ENCODE results near the gene ZCCHC2. TPM values are rescaled to one million over a fixed set of nuclear protein-coding genes. Genes with fewer than 3 reads are reported as not detected.

ZCCHC2 gene
- total and polyA plus RNA-seq, 2 of the 4 experiments (the other 2 are of a cell fraction) = 3.2 to 3.6 TPM

DNA sequence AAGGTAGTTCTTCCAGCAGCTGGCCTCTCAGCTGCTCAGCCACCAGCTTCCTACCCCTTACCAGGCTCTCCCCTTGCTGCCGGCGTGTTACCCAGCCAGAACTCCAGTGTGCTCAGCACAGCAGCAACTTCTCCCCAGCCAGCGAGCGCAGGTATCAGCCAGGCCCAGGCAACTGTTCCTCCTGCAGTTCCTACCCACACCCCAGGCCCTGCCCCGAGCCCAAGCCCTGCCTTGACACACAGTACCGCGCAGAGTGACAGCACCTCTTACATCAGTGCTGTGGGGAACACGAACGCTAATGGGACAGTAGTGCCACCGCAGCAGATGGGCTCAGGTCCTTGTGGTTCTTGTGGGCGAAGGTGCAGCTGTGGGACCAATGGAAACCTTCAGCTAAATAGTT is 52.0 kb downstream of the ZCCHC2 start:
- ChIA-PET POLR2A (ENCODE audit: unreplicated experiment) (no interaction called here), CTCF (interaction anchor here (0.6 to 1.0 kb wide), 3 partner anchors 12 to 203 kb away, joined by 3 to 4 read pairs (median 3); no protein-coding TSS in a partner anchor)
- Histone ChIP-seq H3K4me1 (ENCODE audit: control insufficient read depth, insufficient read depth, low read length) (peaks cover 1% of the 10 kb centered on the region), H3K9me1 (ENCODE audit: insufficient read depth, low read length) (no peaks in the 10 kb centered on the region; the same call in 1 of the 2 replicates), H4K20me1 (ENCODE audit: insufficient read depth, low read length) (no peaks in the 10 kb centered on the region), H3K79me1 (ENCODE audit: low read depth in 1 of 2, low read length in 2 of 2) (peaks cover 0 to 6% of the 10 kb centered on the region in 2 experiments; a peak in 2 of 4 replicates), H3K56ac (ENCODE audit: extremely low read depth, insufficient read depth, low read length) (no peak overlapping the region), H3K14ac (replicated peaks; ENCODE audit: low read depth, low read length) (no peak overlapping the region), H2BK15ac (ENCODE audit: low read depth, low read length) (no peak overlapping the region), H3K18ac (ENCODE audit: low read depth, low read length) (no peak overlapping the region), H2BK20ac (ENCODE audit: low read depth, low read length) (no peak overlapping the region), H3K27me3 (ENCODE audit: control insufficient read depth, insufficient read depth, low read length) (no peaks in the 10 kb centered on the region), H4K8ac (ENCODE audit: low read depth in 2 of 2, low read length in 2 of 2) (no peak overlapping the region), H2BK5ac (ENCODE audit: low read depth, low read length, poor library complexity, severe bottlenecking) (no peak overlapping the region), H3K4ac (ENCODE audit: low read depth, low read length) (no peak overlapping the region), H2BK120ac (ENCODE audit: low read depth, low read length) (no peak overlapping the region), H2AK9ac (replicated peaks; ENCODE audit: low read depth, low read length, poor library complexity) (no peak overlapping the region), H3K4me3 (ENCODE audit: insufficient read depth, low read depth, low read length) (no peak overlapping the region), H3K9me3 (ENCODE audit: control insufficient read depth, insufficient read depth, low read length) (no peaks in the 10 kb centered on the region), H3K23ac (ENCODE audit: low read depth, low read length) (no peak overlapping the region), H4K5ac (ENCODE audit: low read depth, low read length) (no peak overlapping the region), H3K27ac (ENCODE audit: insufficient read depth, low read length) (no peak overlapping the region), H3K4me2 (ENCODE audit: low read depth, low read length) (no peak overlapping the region), H3K9ac (ENCODE audit: low read depth, low read length) (no peak overlapping the region), H2AFZ (replicated peaks; ENCODE audit: low read length, poor library complexity) (no peak overlapping the region), H2AK5ac (ENCODE audit: low read depth, low read length) (no peak overlapping the region), H4K91ac (ENCODE audit: insufficient read depth, low read depth, low read length) (no peak overlapping the region), H3K36me3 (ENCODE audit: control insufficient read depth, insufficient read depth, low read length) (peaks cover 18% of the 10 kb centered on the region)
- dilution Hi-C loops (cut with HindIII; ENCODE audit: low sequenced_read_pairs, unreplicated experiment) (no loop called here), intact Hi-C loops (cut with micrococcal nuclease) (no loop called here), in situ Hi-C loops (cut with MboI; ENCODE audit: low sequenced_read_pairs) (loop anchor here (10.0 to 25.0 kb wide), 2 partner anchors 287 to 390 kb away; partner anchors contain the start of genes PIGN and RELCH)
- ATAC-seq (ENCODE audit: low read depth) = no peak
- no TSS peak for BruUV-seq (replicated peaks)
- DNase-seq = no peak
- WGBS, 2 experiments (ENCODE audit: extremely low coverage in 2 of 2, insufficient read length in 1 of 2) = 92% methylated on average over 4 of the region's 11 CpGs; no CpG with 5 or more reads in 1 of the 2 experiments
- no peak for TF ChIP-seq CEBPB (IDR thresholded peaks at IDR 0.05; ENCODE audit: low read depth, low read length)
- TF ChIP-seq CHD1 (IDR thresholded peaks at IDR 0.05; ENCODE audit: low read depth, low read length) = no peak
- no peak for TF ChIP-seq FOS (IDR thresholded peaks at IDR 0.05; ENCODE audit: low read depth, low read length)
- no peak for TF ChIP-seq MXI1 (IDR thresholded peaks at IDR 0.05; ENCODE audit: borderline replicate concordance, low read depth, low read length)
- no peak for TF ChIP-seq SMC3 (IDR thresholded peaks at IDR 0.05; ENCODE audit: low read depth, low read length)
- TF ChIP-seq MAFK (IDR thresholded peaks at IDR 0.05; ENCODE audit: low read depth, low read length) = no peak
- TF ChIP-seq RCOR1 (IDR thresholded peaks at IDR 0.05; ENCODE audit: insufficient replicate concordance, low read length) = no peak

Measured in IMR-90 (cell line).